H1 (cell line): ENCODE results near the gene CLDN7. TPM values are rescaled to one million over a fixed set of nuclear protein-coding genes. Genes with fewer than 3 reads are reported as not detected.
A peak's percentile ranks its signal among the peaks of the same experiment; 100 is the strongest.

ENCODE experiments used
- CTCF ChIA-PET: fragments of 300-600 bp; sonication (Branson Sonifier 250); formaldehyde crosslinking; loops from one replicate; lab custom pipeline; 2021; ENCODE audit not compliant: partially characterized antibody; lab: Charles Lee
- POLR2A ChIA-PET: fragments of 300-600 bp; sonication (Branson Sonifier 250); formaldehyde crosslinking; loops from one replicate; lab custom pipeline; 2021; ENCODE audit warnings: inconsistent platforms; ENCODE audit not compliant: partially characterized antibody; lab: Charles Lee
- DNase-seq, 2 experiments: peaks; one replicate each; pipeline versions ENCODE4 v3.0.0 to v3.0.0-alpha.2; 2010 to 2022; ENCODE audit warnings: low spot score in 2 of 2, low read depth in 1 of 2, mixed read lengths in 1 of 2
- FAIRE-seq: peaks from 2 replicates; lab custom pipeline; 2011; peaks lifted over from hg19 to GRCh38; lab: Jason Lieb, UNC
- H2AFZ ChIP-seq: 2 replicates; pipeline ENCODE4 v1.8.1; 2012; ENCODE audit warnings: low read length, inconsistent platforms
- H2AK5ac ChIP-seq: 2 replicates; pipeline ENCODE4 v1.6.1; 2013; ENCODE audit warnings: low read depth, low read length
- H2BK120ac ChIP-seq: replicated peaks from 2 replicates; pipeline ENCODE3; 2013; ENCODE audit warnings: low read depth, low read length, inconsistent platforms
- H2BK12ac ChIP-seq: 2 replicates; pipeline ENCODE4 v1.6.1; 2013; ENCODE audit warnings: low read depth, low read length
- H2BK15ac ChIP-seq: 2 replicates; pipeline ENCODE4 v1.6.1; 2013; ENCODE audit warnings: low read length
- H2BK20ac ChIP-seq: 2 replicates; pipeline ENCODE4 v1.6.1; 2013; ENCODE audit warnings: low read length
- H2BK5ac ChIP-seq: 2 replicates; pipeline ENCODE4 v1.6.1; 2013; ENCODE audit warnings: low read depth, low read length
- H3K14ac ChIP-seq: 2 replicates; pipeline ENCODE4 v1.6.1; 2013; ENCODE audit warnings: inconsistent platforms; ENCODE audit not compliant: insufficient read length
- H3K18ac ChIP-seq: 2 replicates; pipeline ENCODE4 v1.6.1; 2013; ENCODE audit warnings: low read length; ENCODE audit errors: extremely low read depth
- H3K23ac ChIP-seq: 2 replicates; pipeline ENCODE4 v1.6.1; 2013; ENCODE audit warnings: inconsistent platforms; ENCODE audit not compliant: insufficient read length
- H3K23me2 ChIP-seq: 2 replicates; pipeline ENCODE4 v1.6.1; 2013; ENCODE audit warnings: low read depth, low read length
- H3K27ac ChIP-seq: 2 replicates; pipeline ENCODE4 v1.6.1; 2011; ENCODE audit warnings: low read depth, low read length, inconsistent platforms
- H3K27me3 ChIP-seq, 4 experiments: replicated peaks in 1 of 4; 1 replicate in 1 of 4; 2 replicates in 3 of 4; pipeline versions ENCODE4 v1.6.1 to v1.8.1; 2011 to 2013; ENCODE audit warnings: low read length in 3 of 4, mild to moderate bottlenecking in 3 of 4, inconsistent platforms in 2 of 4, mixed read lengths in 2 of 4, moderate library complexity in 1 of 4; ENCODE audit not compliant: control insufficient read depth in 3 of 4, insufficient read depth in 3 of 4; ENCODE audit errors: extremely low read depth in 1 of 4
- H3K36me3 ChIP-seq, 4 experiments: 2 replicates each; pipeline versions ENCODE4 v1.6.1 to v1.8.1; 2011 to 2013; ENCODE audit warnings: mild to moderate bottlenecking in 4 of 4, low read length in 3 of 4, moderate library complexity in 2 of 4, control low read depth in 1 of 4, inconsistent platforms in 1 of 4; ENCODE audit not compliant: insufficient read depth in 4 of 4, control insufficient read depth in 2 of 4
- H3K4ac ChIP-seq: replicated peaks from 2 replicates; pipeline ENCODE3; 2013; ENCODE audit warnings: low read length, low read depth, mixed read lengths, inconsistent platforms; ENCODE audit not compliant: insufficient read length
- H3K4me1 ChIP-seq, 4 experiments: replicated peaks in 1 of 4; 1 replicate in 1 of 4; 2 replicates in 3 of 4; pipeline versions ENCODE4 v1.6.1 to v1.8.1; 2011 to 2013; ENCODE audit warnings: low read length in 3 of 4, inconsistent platforms in 2 of 4, mixed read lengths in 1 of 4; ENCODE audit not compliant: insufficient read depth in 4 of 4, control insufficient read depth in 3 of 4
- H3K4me2 ChIP-seq, 2 experiments: 2 replicates each; pipeline versions ENCODE4 v1.6.1 to v1.8.1; 2011 to 2013; ENCODE audit warnings: low read depth in 2 of 2, low read length in 2 of 2, control low read depth in 1 of 2, inconsistent platforms in 1 of 2, mild to moderate bottlenecking in 1 of 2; ENCODE audit not compliant: insufficient read depth in 1 of 2
- H3K4me3 ChIP-seq, 4 experiments: fragments of 200-600, 300-600 bp in 1 of 4; sonication (generic), shearing (Covaris generic), sonication (Bioruptor Twin) in 1 of 4; 2 replicates each; pipeline versions ENCODE4 v1.5.1 to v1.8.1; 2011 to 2016; ENCODE audit warnings: low read length in 4 of 4, low read depth in 3 of 4, control low read depth in 2 of 4, inconsistent platforms in 2 of 4, mild to moderate bottlenecking in 2 of 4, mixed read lengths in 1 of 4, moderate library complexity in 1 of 4; ENCODE audit not compliant: insufficient read depth in 2 of 4; ENCODE audit errors: extremely low read depth in 1 of 4
- H3K56ac ChIP-seq: replicated peaks from 2 replicates; pipeline ENCODE3; 2013; ENCODE audit warnings: low read depth, mild to moderate bottlenecking, mixed read lengths, low read length, inconsistent platforms; ENCODE audit not compliant: insufficient read length
- H3K79me1 ChIP-seq: 2 replicates; pipeline ENCODE4 v1.6.1; 2013; ENCODE audit warnings: low read depth, low read length, control low read depth
- H3K79me2 ChIP-seq, 2 experiments: 2 replicates each; pipeline versions ENCODE4 v1.6.1 to v1.8.1; 2012 to 2013; ENCODE audit warnings: low read length in 2 of 2, mild to moderate bottlenecking in 2 of 2, inconsistent platforms in 1 of 2; ENCODE audit not compliant: insufficient read depth in 2 of 2, control insufficient read depth in 1 of 2
- H3K9ac ChIP-seq, 4 experiments: replicated peaks in 1 of 4; 1 replicate in 1 of 4; 2 replicates in 3 of 4; pipeline versions ENCODE4 v1.6.1 to v1.8.1; 2011 to 2013; ENCODE audit warnings: low read depth in 3 of 4, low read length in 3 of 4, control low read depth in 2 of 4, mild to moderate bottlenecking in 2 of 4, moderate library complexity in 2 of 4, inconsistent platforms in 1 of 4; ENCODE audit errors: extremely low read depth in 1 of 4
- H3K9me3 ChIP-seq, 2 experiments: 2 replicates each; pipeline versions ENCODE4 v1.6.1 to v1.8.1; 2012 to 2013; ENCODE audit warnings: mild to moderate bottlenecking in 2 of 2, moderate library complexity in 2 of 2, control low read depth in 1 of 2, inconsistent platforms in 1 of 2, low read depth in 1 of 2, low read length in 1 of 2, mixed read lengths in 1 of 2; ENCODE audit not compliant: insufficient read depth in 2 of 2
- H4K20me1 ChIP-seq, 2 experiments: replicated peaks in 1 of 2; 2 replicates each; pipeline versions ENCODE3 to v1.8.1; 2011 to 2013; ENCODE audit warnings: inconsistent platforms in 2 of 2, low read length in 2 of 2, mild to moderate bottlenecking in 1 of 2; ENCODE audit not compliant: insufficient read depth in 2 of 2, control insufficient read depth in 1 of 2
- H4K5ac ChIP-seq: 2 replicates; pipeline ENCODE4 v1.6.1; 2013; ENCODE audit warnings: low read length, low read depth, mixed read lengths, inconsistent platforms; ENCODE audit not compliant: insufficient read length
- H4K8ac ChIP-seq: 2 replicates; pipeline ENCODE4 v1.8.0; 2013; ENCODE audit warnings: mild to moderate bottlenecking, moderate library complexity, low read length, inconsistent platforms; ENCODE audit not compliant: insufficient read depth; ENCODE audit errors: extremely low read depth
- H4K91ac ChIP-seq: replicated peaks from 2 replicates; pipeline ENCODE3; 2013; ENCODE audit warnings: low read length, mixed read lengths, inconsistent platforms; ENCODE audit not compliant: insufficient read length
- BCL11A ChIP-seq, 2 experiments: IDR thresholded peaks; one replicate each; pipeline ENCODE4 v1.6.1; 2011; ENCODE audit warnings: low read depth in 2 of 2, low read length in 2 of 2, mild to moderate bottlenecking in 2 of 2
- CEBPB ChIP-seq: IDR thresholded peaks from 2 replicates; pipeline ENCODE4 v1.6.1; 2012; ENCODE audit warnings: low read depth, low read length
- CHD1 ChIP-seq: IDR thresholded peaks from 2 replicates; pipeline ENCODE4 v1.6.1; 2012; ENCODE audit warnings: low read depth, low read length, improper control_type of control experiment
- CHD2 ChIP-seq: IDR thresholded peaks from 2 replicates; pipeline ENCODE4 v1.6.1; 2012; ENCODE audit warnings: low read length, improper control_type of control experiment
- CREB1 ChIP-seq: IDR thresholded peaks from 2 replicates; pipeline ENCODE4 v1.6.1; 2012; ENCODE audit warnings: inconsistent platforms
- EZH2 ChIP-seq: fragments of 200-600 bp; sonication (generic); IDR thresholded peaks from 2 replicates; pipeline ENCODE4 v1.7.1; 2012; ENCODE audit warnings: low read depth, mild to moderate bottlenecking, moderate library complexity, low read length, inconsistent platforms; ENCODE audit not compliant: severe bottlenecking
- HDAC6 ChIP-seq: IDR thresholded peaks from one replicate; pipeline ENCODE4 v1.7.1; 2012; ENCODE audit warnings: low read depth, mild to moderate bottlenecking, inconsistent platforms, low read length, moderate library complexity
- MAX ChIP-seq: IDR thresholded peaks from 2 replicates; pipeline ENCODE4 v1.6.1; 2012; ENCODE audit warnings: inconsistent platforms
- NRF1 ChIP-seq: IDR thresholded peaks from 2 replicates; pipeline ENCODE4 v1.6.1; 2011; ENCODE audit warnings: mild to moderate bottlenecking, low read depth, low read length, improper control_type of control experiment
- POU5F1 ChIP-seq: IDR thresholded peaks from 2 replicates; pipeline ENCODE4 v1.6.1; 2011; ENCODE audit warnings: low read depth, mild to moderate bottlenecking, low read length, moderate library complexity
- RXRA ChIP-seq: IDR thresholded peaks from 2 replicates; pipeline ENCODE4 v1.6.1; 2011; ENCODE audit warnings: low read depth, mild to moderate bottlenecking, low read length, moderate library complexity; ENCODE audit not compliant: insufficient read depth
- SIN3A ChIP-seq, 2 experiments: IDR thresholded peaks in 1 of 2; conservative IDR thresholded peaks in 1 of 2; 2 replicates each; pipeline ENCODE4 v1.6.1; 2011 to 2012; ENCODE audit warnings: low read length in 2 of 2, improper control_type of control experiment in 1 of 2, low read depth in 1 of 2, mild to moderate bottlenecking in 1 of 2
- SP1 ChIP-seq: IDR thresholded peaks from 2 replicates; pipeline ENCODE4 v1.6.1; 2011; ENCODE audit warnings: low read depth, low read length
- TAF7 ChIP-seq: optimal IDR thresholded peaks from 2 replicates; pipeline ENCODE3; 2011; ENCODE audit warnings: low read depth, mild to moderate bottlenecking, inconsistent platforms, low read length, moderate library complexity, borderline replicate concordance
- WGBS, 2 experiments: shearing (Covaris generic) in 1 of 2; methylation state at CpG; one replicate each; pipeline versions ENCODE4 v1.1.6 to v1.1.7; 2013 to 2015; ENCODE audit warnings: low lambda C conversion rate in 2 of 2, mixed read lengths in 2 of 2, inconsistent platforms in 1 of 2, low coverage in 1 of 2, missing lambda C conversion rate in 1 of 2; ENCODE audit not compliant: insufficient replicate concordance in 2 of 2, insufficient coverage in 1 of 2, insufficient read length in 1 of 2; ENCODE audit errors: extremely low coverage in 1 of 2, missing lambda C conversion rate in 1 of 2; 5-methylcytosine and 5-hydroxymethylcytosine counted together
- polyA plus RNA-seq, 7 experiments: library from polyadenylated mRNA; depleted of rRNA in 3 of 7; stranded (reverse) in 5 of 7; unstranded in 2 of 7; fragments of >200 nt in 5 of 7; fragments of 200-250 nt in 2 of 7; gene quantifications; 1 replicate in 5 of 7; 2 replicates in 1 of 7; 4 replicates in 1 of 7; pipeline versions ENCODE4 v1.2.1 to v1.2.3, GENCODE V29; 2011 to 2013; ENCODE audit warnings: missing spikeins in 2 of 7, mixed read lengths in 2 of 7
- total RNA-seq: library from RNA; stranded (reverse); fragmentation: NEBNext Ultra II Directional; extraction: Animal tissue kit (Norgen Biotek cat#: 25700); gene quantifications from 2 replicates; pipeline ENCODE4 v1.2.1, GENCODE V29; 2021

Gene CLDN7
- total and polyA plus RNA-seq, 2 of the 8 experiments (the other 6 are each of a cell fraction or from before 2014, with no cell fraction given): 118 to 119 TPM

- Histone ChIP-seq H4K20me1 (peaks cover 0 to 2% of the 10 kb centered on the region in 2 experiments), H3K23ac (no peak overlapping the region), H2BK12ac (no peak overlapping the region), H3K14ac (no peak overlapping the region), H2BK5ac (peak overlapping the region; percentile 61; the same call in 1 of the 2 replicates), H3K4me3 (peak overlapping the region; percentile 73 to 90 (median 84); a peak in 7 of 8 replicates), H2AFZ (no peak overlapping the region), H4K91ac (no peak overlapping the region), H3K9me3 (no peaks in the 10 kb centered on the region), H3K9ac (peak overlapping the region in 3 of 4 experiments; percentile 42 to 94 (median 85); a peak in 4 of 7 replicates), H3K79me1 (peaks cover 4% of the 10 kb centered on the region; the same call in 1 of the 2 replicates), H3K23me2 (peaks cover 18% of the 10 kb centered on the region), H3K18ac (no peak overlapping the region), H3K27me3 (no peaks in the 10 kb centered on the region), H3K4me1 (peaks cover 5 to 13% (median 6%) of the 10 kb centered on the region in 4 experiments; a peak in 6 of 7 replicates), H2AK5ac (peak overlapping the region; percentile 45; the same call in 1 of the 2 replicates), H3K36me3 (peaks cover 9 to 39% (median 23%) of the 10 kb centered on the region in 4 experiments; a peak in 6 of 8 replicates), H3K56ac (no peak overlapping the region), H2BK120ac (no peak overlapping the region), H4K8ac (no peak overlapping the region; the same call in 1 of the 2 replicates), H3K4me2 (peak overlapping the region; percentile 92 to 93), H3K79me2 (peaks cover 0 to 43% of the 10 kb centered on the region in 2 experiments; a peak in 2 of 4 replicates), H2BK20ac (no peak overlapping the region), H3K4ac (peak overlapping the region; percentile 57), H3K27ac (no peak overlapping the region), H4K5ac (no peak overlapping the region), H2BK15ac (no peak overlapping the region)
- DNase-seq (no peak), FAIRE-seq (no peak)
- 70% methylated on average over 2 of the region's 2 CpGs; no CpG with 5 or more reads in 1 of the 2 experiments for WGBS, 2 experiments
- POLR2A ChIA-PET: interaction anchor here (1.2 to 19.7 kb wide), 12 partner anchors 5 to 345 kb away, joined by 3 to 386 read pairs (median 12); partner anchors contain the start of genes ACADVL, CLDN7, CTDNEP1 and DLG4
- CTCF ChIA-PET: interaction anchor here (0.8 to 4.1 kb wide), 3 partner anchors 11 to 106 kb away, joined by 3 to 27 read pairs (median 3); partner anchors contain the start of gene ACADVL
- no peak for TF ChIP-seq MAX
- TF ChIP-seq TAF7: no peak
- TF ChIP-seq BCL11A (IDR thresholded peaks at IDR 0.05; ENCODE audit: low read depth in 2 of 2, low read length in 2 of 2): no peak
- TF ChIP-seq HDAC6: no peak
- TF ChIP-seq CHD2: no peak
- no peak for TF ChIP-seq SIN3A (conservative IDR thresholded peaks at IDR 0.05 in 1 of 2, IDR thresholded peaks at IDR 0.05 in 1 of 2; ENCODE audit: low read depth in 1 of 2, low read length in 2 of 2)
- TF ChIP-seq RXRA: no peak
- TF ChIP-seq EZH2: no peak
- no peak for TF ChIP-seq CREB1
- no peak for TF ChIP-seq NRF1
- TF ChIP-seq CHD1: no peak
- no peak for TF ChIP-seq POU5F1
- TF ChIP-seq SP1: no peak
- no peak for TF ChIP-seq CEBPB
Measured at GRCh38 chr17:7243453-7243729, 18.9 kb downstream of the CLDN7 start.
